Spleen (tissue), 3 donors: Measurements from ENCODE around the gene FOLR1.

Source experiments
- POLR2A ChIP-seq, 3 donors: fragments of 450-650 bp; IDR thresholded peaks; one replicate each; pipeline ENCODE4 v1.5.1; 2017; ENCODE audit warnings: antibody characterized with exemption in 3 of 3, mild to moderate bottlenecking in 1 of 3
- POLR2AphosphoS5 ChIP-seq, 3 donors: sonication (generic); formaldehyde crosslinking; IDR thresholded peaks; one replicate each; pipeline ENCODE4 v1.5.1; 2017; ENCODE audit warnings: antibody characterized with exemption in 3 of 3

DNA sequence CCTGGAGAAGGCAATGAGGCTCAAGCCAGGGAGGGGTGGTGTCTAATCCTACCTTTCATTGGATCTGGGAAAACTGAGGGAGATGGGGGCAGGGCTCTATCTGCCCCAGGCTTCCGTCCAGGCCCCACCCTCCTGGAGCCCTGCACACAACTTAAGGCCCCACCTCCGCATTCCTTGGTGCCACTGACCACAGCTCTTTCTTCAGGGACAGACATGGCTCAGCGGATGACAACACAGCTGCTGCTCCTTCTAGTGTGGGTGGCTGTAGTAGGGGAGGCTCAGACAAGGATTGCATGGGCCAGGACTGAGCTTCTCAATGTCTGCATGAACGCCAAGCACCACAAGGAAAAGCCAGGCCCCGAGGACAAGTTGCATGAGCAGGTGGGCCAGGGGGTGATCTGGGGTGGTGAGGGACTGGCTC is at the start of gene FOLR1:
- TF ChIP-seq POLR2AphosphoS5 (IDR thresholded peaks at IDR 0.05): no peak
- no peak for TF ChIP-seq POLR2A (IDR thresholded peaks at IDR 0.05)
